Measurements from ENCODE around the gene ZNF212. TPM values are rescaled to one million over a fixed set of nuclear protein-coding genes. Genes with fewer than 3 reads are reported as not detected.

Gene ZNF212
- 6.6 and 7.9 TPM in 2 replicates for total RNA-seq (2014; rRNA removed)
- 6.0 TPM for polyA plus RNA-seq (2012)

DNA sequence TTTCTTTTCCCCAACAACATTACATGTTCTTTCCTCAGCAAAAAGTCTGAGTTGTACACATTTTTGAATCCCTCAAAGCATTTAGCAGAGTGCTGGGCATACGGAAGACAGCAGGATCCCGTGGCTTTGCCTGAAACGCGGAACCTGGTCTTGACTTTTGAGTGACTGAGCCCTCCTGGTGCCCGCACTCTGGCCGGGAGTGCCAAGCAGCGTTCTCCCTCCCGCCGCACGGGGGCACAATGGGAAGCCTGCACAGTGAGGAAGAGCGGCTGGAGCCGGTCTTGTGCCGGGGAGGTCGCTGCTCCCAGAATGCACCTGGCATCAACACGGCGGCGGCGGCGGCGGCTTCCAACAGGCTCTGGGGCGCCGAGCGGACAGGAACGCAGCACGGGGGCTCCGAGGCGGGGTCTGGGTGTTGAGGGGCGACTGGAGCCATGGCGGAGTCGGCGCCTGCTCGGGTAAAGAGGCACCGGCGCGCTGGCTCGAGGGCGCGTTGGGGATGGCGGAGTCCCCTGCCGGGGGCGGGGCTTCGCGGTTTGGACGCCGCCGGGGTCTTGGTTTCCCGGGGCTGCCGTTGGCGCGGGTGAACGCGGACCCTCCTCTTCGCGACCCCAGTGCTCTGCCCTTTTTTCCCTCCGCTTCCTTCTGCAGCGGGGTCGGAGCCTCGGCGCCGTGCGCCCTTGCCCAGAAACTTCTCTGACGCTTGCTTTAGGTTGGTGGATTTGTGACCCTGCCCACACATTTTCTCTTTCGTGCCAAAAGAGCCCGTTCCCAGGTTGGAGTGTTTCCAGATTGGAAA is at the start of gene ZNF212:
Gene ZNF212, plus strand, starts transcription at position 307 of the 799 bp plus-strand sequence. Its CDS starts 128 bp downstream, at position 435.
- peak; percentile 91 for DNase-seq (ENCODE audit: low read depth)

DNA sequence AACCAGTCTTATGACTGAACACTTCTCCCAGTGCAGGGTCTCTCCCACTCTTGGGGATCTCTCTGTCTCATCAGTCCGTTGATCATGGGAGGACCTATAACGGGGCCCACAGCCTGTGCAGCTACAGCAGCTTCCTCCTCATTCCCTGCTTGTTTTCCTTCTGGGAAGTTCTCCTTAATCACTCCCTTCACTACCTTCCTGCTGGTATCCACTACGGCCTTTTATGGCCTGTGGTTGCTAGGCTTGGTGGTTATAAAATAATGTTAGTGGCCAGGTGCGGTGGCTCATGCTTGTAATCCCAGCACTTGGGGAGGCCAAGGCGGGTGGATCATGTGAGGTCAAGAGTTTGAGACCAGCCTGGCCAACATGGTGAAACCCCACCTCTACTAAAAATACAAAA is 47.6 kb upstream of the ZNF212 start:
- DNase-seq (ENCODE audit: low read depth) = peak; percentile 9

DNA sequence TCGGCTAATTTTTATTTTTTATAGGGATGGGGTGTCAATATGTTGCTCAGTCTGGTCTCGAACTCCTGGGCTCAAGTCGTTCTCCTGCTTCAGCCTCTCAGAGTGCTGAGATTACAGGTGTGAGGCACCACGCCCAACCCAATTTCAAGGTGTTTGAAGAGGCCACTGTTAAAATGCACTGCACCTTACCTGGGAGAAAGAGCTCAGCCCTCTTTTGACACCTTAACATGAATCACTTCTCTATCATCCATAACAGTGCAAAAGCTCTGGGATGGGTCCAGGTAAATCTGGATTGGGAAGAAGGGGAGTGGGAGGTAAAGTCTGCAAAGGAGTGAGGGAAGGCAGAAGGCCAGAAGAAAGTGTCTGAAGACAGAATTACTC is 44.7 kb upstream of the ZNF212 start:
- DNase-seq (ENCODE audit: low read depth) = no peak

DNA sequence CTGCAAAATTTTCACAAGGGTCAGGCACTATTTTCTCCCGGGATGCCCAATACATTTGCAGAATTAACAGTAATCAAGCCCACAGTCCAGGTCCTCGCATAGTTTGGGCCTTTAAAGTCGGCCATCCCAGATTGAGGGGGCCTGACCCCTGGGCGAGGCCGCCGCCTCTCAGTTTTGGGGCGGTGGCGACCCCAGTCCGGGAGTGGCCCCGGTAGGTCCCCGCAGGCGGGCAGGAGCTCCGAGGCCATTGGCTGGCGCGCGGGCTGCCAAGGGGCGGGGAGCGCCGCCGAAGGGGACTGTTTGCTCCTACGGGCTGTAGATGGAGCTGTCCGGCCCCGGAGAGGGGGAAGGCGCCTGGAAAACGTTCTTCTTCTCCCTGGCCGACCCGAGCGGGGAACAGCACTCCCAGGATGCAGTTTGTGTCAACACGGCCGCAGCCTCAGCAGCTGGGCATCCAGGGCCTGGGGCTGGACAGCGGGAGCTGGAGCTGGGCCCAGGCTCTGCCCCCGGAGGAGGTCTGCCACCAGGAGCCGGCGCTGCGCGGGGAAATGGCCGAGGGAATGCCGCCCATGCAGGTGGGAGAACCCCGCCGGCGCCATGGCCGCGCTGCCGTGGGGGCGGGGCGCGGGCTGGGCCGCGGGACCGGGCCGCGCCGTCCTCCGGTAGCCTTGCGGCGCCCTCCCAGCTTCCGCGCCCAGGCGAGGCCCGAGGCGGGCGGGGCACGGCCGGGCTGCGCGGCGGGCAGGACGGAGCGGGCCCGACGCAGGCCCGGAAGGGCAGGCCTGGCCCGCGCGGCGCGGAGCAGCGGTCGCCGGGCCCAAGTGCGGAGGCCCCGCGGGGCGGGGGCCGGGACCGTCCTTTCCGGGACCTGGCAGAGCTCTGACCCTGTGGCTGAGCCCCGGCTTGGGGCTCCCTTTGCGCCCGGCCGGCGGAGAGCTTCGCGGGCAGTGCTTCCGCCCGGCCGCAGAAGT is 44.0 kb upstream of the ZNF212 start, which contains the start of gene ZNF282:
Gene ZNF282, plus strand, starts transcription at position 367 of the 971 bp plus-strand sequence. Its CDS starts 44 bp downstream, at position 411.
- peak; percentile 95 for DNase-seq (ENCODE audit: low read depth)

DNA sequence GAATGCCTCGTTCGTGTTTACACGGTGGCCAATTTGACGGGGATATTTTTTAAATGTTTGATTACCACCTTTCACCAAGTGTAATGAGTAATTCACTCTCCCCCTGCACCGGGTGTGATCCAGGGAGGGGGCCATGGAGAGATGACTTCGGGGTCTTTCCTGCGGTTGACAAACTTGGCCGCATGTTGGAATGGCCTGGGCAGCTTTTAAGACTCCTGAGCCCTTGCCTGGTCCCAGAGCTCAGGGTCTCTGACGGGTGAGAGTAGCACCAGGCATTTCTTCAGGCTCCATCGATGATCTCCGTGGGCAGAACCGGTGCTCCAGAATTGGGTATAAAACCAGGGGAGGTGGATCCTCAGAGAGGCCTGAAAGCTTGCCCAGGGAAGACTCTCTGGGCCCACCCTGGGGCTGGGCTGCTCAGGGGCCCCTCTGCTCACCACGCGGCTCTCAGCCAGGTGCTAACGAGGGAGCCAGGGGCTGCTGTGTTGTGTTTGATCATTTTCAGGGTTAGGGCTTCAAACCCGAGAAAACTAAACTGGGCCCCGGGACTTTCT is 43.2 kb upstream of the ZNF212 start:
- DNase-seq (ENCODE audit: low read depth) = peak; percentile 17

DNA sequence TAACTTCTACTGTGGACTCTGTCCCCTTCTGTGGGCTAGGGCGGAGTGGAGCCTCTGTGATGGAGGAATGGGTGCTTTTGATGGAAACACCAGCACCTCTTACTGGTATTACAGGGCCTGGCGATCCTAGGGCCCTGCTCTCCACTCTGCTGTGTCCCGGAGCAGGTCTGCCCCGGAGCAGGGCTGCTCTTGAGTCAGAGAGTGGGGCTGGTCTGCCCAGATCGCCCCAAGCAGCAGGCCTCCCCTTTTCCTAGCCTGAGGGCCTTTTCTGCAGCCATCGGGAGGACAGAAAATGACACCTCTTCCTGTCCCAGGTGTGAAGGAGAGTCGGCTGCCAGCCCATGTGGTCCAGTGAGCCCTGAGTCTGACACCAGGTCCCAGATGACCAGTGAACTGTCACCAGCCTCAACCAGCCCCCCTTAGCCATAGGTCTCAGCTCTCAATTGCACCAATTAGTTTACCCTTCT is 42.7 kb upstream of the ZNF212 start:
- peak; percentile 36 for DNase-seq (ENCODE audit: low read depth)

DNA sequence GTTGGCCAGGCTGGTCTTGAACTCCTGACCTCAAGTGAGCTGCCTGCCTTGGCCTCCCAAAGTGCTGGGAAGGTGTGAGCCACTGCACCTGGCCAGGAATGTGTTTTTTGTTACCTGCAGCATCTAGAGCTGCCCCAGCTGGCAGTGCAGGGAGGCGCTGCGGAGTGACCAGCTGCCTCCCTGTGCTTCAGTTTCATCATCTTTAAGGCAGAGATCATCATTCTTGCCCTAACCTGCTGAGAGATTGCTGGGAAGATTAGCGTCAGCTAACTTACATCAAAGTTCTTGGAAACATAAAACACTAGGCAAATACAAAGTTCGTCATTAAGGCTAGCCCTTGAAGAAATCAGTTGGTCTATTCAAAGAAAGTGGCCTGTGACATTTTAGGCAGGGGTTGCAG is 41.8 kb upstream of the ZNF212 start:
- DNase-seq (ENCODE audit: low read depth) = no peak

DNA sequence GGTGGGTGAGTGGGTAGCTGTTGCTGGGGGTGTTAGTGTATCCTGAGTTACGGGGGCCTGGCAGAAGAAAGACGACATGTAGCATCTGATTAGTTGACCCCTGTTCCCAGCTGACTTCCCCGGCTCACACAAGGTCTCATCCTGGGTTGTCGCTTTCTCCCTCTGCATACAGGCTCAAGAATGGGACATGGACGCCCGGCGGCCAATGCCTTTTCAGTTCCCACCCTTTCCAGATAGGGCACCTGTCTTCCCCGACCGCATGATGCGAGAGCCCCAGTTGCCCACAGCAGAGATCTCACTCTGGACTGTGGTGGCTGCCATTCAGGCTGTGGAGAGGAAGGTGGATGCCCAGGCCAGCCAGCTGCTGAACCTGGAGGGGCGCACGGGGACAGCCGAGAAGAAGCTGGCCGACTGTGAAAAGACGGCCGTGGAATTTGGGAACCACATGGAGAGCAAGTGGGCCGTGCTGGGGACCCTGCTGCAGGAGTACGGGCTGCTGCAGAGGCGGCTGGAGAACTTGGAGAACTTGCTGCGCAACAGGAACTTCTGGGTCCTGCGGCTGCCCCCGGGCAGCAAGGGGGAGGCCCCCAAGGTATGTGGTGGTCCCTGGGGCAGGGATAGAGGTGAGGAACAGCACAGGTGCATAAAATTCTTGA is 41.2 kb upstream of the ZNF212 start:
- no peak for DNase-seq (ENCODE audit: low read depth)

DNA sequence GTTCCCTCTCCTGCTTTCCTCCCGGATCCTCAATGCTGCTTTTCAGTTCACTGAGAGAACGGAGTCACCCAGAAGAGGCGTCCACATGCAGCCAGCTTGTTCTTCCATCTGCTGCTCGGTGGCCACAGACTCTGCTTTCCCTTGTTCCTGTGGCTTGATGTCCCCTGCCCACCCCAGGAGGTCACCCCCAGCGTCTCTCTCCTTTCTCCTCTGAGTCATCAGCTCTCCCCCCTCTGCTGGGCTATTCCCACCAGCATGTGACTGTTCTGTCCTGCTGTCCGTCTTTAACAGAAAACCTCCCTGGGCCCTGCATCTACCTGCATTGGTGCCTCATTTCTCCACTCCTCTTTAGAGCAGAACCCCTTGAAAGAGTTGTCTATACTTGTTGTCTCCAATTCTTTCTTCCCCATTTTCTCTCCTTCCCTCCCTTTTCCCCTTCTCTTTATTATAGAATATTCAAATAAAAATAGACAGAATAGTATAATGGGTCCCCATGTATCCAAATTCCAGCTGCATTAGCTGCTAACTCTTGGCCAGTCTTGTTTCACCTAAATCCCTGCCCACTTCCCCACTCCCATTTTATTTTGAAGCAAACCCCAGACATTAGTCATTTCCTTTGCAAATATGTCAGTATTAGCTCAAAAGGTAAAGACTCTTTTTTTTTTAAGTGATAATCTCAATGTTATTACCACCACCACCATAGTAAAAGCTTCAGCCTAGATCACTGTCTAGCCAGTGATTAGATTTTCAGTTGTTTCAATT is 40.0 kb upstream of the ZNF212 start:
- DNase-seq (ENCODE audit: low read depth) = no peak

DNA sequence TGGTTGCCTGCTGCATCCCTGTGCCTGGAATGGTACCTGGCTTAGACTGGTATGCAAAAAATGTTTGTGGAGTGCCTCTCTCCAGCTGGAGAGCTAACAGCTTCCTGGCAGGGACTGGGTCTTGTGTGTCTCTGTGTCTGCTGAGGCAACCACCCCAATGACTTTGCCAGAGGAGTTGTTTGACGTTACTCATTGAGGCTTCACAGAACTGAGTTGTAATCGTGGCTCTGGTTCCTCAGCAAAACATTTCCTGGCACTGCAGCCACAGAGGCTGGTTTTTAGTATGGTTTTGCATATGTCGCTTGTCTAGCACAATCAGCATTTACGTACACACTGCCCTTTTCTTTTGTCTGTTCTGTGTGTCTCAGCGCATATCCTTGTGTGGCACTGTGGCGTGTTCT is 36.6 kb upstream of the ZNF212 start:
- no peak for DNase-seq (ENCODE audit: low read depth)

DNA sequence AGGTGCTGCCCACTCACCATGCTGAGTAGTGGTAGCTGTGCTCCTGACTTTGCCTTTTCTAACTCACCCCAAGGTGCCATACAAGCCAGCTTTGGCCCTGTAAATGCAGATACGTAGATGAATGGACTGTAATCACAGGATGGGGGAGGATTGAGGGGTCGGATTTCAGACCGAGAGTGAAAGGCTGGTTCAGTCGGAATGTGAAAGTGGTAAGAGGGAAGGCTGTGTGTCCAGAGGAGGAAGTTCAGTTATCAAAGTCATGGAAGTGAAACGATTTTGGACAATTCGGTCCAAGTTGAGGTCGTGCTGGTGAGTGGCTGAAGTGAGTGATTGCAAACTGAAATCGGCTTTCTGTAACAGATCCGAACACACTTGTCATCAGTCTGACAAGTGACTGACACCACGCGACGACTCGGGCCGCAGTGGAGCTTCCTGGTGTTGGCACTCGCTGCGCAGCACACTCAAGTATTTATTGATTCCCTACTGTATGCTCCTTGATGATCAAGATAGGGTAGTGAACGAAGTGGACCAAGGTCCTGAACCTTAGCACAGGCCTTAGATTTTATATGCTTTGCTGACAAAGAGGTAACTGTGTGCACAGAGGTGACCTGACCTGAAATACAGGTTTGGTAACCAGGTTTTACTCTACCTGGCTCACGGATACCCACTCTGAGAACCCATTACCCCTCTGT is 33.6 kb upstream of the ZNF212 start:
- no peak for DNase-seq (ENCODE audit: low read depth)

DNA sequence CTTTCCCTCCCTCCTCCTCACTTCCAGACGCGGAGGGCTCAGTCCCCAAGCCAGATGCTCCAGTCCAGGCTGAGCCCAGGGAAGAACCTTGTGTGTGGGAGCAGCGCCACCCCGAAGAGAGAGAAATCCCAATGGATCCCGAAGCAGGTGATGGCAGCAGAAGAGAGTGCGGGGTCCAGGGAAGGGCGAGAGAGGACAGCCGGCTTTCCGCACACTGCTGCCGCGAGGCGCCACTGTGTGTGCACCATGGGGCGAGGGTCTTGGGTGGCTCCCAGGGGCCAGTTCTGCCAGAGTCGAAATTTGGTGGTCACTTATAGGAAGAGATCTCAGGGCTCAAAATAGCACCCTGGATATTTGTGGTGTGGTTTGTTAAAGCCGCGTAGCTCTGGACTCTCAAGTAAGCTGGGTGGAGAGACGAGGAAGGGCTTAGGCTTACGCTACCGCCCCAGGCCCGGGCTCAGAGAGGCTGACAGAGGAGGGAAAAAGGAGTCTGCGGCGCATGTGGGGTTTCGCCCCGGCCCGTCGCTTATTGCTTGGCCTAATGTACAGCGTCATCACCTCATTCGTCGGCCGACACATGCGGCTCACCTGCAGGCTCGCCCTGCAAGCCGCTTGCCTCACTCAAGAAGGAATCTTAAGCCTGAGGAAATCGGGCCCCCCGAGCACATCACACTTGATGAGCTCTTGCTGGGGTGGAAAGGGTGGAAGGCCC is 32.0 kb upstream of the ZNF212 start:
- DNase-seq (ENCODE audit: low read depth) = no peak

DNA sequence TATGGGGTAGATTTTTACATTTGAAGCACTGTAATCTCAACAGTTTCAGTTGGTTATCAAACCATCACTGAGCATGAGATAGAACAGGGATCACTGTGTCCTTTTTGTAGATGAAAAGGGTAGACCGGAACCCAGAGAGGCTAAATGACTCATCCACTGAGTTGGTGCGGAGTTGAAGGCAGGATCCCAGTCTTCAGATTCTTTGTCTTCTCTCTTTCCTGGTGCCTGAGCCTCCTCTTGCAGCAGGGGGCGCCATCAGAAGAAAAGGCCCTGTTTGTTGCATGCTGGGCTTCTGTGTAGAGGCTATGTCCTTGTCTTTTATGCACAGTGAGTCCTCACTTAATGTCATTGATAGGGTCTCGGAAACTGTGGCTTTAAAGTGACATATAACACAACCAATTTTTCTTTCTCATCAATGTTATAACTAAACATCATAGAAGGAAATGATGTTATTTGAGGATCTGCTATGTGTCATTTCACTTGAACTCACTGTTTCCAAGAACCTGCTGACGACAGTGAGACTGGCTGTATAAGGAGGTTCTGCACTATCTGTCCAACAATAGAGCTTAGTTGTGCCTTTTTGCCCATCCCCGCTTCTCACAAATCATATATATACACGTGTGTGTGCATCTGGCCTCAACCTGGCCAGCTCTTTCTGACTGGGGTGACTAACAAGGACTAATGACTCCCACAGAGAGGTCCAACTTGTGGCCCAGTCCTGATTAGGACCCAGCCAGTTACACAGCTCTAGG is 29.8 kb upstream of the ZNF212 start:
- peak; percentile 84 for DNase-seq (ENCODE audit: low read depth)

DNA sequence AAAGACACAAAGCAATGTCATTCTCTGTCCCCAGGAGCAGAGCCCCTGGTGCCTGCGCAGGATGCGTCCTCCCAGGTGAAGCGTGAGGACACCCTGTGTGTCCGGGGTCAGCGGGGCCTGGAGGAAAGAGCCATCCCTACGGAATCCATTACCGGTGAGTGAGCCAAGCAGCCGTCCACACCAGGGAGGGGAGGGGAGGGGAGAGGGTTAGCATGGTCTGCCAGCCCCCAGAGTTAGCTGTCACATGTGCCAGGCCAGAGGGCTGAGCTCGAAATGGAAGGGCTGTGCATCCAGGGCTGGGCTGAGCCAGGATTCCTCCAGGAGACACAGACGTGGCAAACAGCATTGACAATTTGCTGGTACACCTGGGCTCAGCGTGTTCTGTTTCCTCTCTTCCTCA is 28.9 kb upstream of the ZNF212 start:
- no peak for DNase-seq (ENCODE audit: low read depth)

DNA sequence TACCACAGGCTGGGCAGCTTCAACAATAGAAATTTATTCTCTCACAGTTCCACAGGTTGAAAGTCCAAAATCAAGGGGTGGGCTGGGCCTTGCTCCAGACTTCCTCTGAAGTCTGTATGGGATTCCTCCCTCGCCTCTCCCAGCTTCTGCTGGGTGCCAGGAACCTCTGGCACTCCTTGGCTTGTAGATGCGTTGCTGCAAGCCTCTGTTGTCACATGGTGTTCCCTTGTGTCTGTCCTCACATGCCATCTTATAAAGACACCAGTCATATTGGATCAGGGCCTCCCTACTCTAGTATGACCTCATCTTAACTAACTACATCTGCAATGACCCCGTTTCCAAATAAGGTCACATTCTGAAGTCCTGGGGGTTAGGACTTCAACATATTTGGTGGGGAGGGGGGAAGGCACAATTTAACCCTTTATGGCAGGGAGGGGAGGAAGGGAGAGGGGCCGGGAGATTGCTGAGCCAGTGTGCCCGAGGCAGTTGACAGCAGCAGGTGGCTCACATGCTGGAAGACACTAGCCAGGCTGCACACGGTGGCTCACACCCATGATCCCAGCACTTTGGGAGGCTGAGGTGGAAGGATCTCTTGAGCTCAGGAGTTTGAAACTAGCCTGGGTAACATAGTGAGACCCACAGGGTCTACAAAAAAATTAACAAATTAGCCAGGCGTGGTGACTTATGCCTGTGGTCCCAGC is 25.3 kb upstream of the ZNF212 start:
- DNase-seq (ENCODE audit: low read depth) = no peak

DNA sequence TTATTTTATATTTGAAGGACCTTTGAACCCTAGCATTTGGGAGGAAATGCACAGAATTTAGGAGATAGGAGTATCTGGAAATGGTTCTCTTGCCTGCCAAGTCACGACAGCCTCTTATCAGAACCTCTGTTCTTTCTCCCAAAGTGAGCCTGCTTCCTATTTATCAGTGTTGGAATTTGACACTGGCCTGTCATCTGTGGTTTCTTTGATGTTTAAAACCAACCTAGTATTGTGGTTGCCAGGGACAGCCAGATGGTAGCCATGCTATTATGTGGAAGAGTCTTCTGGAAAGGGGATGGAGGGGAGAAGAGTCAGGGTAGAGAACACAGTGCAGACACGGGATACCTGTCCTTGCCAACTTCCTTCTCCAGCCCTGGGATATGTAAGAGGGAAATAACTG is 23.0 kb upstream of the ZNF212 start:
- DNase-seq (ENCODE audit: low read depth) = no peak

DNA sequence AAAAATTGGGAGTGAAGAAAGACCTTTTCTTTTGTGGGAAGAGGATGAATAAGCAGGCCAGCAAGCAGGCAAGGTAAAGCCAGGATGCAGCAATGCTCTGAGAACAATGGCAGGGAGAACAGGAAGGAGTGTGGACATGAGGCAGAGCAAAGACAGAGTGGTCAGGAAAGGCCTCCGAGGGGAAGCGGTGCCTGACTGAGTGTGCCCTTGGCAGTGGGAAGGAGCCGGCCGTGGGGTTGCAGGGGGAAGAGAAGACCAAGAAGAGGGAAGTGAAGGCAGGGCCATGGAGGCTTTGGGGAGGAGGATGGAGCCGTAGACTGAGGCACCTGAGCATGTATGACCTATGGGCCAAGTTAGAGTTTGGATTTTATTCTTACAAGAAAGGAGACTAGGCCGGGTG is 21.9 kb upstream of the ZNF212 start:
- no peak for DNase-seq (ENCODE audit: low read depth)
